Pancreas (tissue), 10 donors: ENCODE data around the gene MOB1B. TPM values are rescaled to one million over a fixed set of nuclear protein-coding genes. Genes with fewer than 3 reads are reported as not detected.

ENCODE experiments used
- ATAC-seq, 4 donors: fragments of 200-7000 bp; cut with Tn5 transposase; one replicate each; pipeline versions ENCODE4 v1.8.0 to v1.9.1; 2020; ENCODE audit warnings: mild to moderate bottlenecking in 4 of 4, moderate library complexity in 4 of 4
- DNase-seq, 6 donors: peaks; one replicate each; pipeline ENCODE4 v3.0.0-alpha.2; 2020
- FAIRE-seq: peaks from 2 replicates; lab custom pipeline; 2012; peaks lifted over from hg19 to GRCh38; lab: Jason Lieb, UNC
- H3K27ac ChIP-seq, 4 donors: fragments of 200-600 bp; sonication (generic); 1 replicate in 3 of 4; 2 replicates in 1 of 4; pipeline versions ENCODE4 v1.5.0 to v1.8.0; 2020
- H3K27me3 ChIP-seq, 4 donors: fragments of 200-600 bp; one replicate each; pipeline ENCODE4 v1.8.0; 2021
- H3K36me3 ChIP-seq, 3 donors: fragments of 200-600 bp; sonication (generic) in 1 of 3; one replicate each; pipeline versions ENCODE4 v1.5.0 to v1.8.0; 2020 to 2021
- H3K4me1 ChIP-seq, 3 donors: fragments of 200-600 bp; one replicate each; pipeline ENCODE4 v1.8.0; 2021
- H3K4me3 ChIP-seq, 4 donors: fragments of 200-600 bp; sonication (generic) in 2 of 4; one replicate each; pipeline versions ENCODE4 v1.5.0 to v1.8.0; 2020 to 2021
- H3K9me3 ChIP-seq, 4 donors: fragments of 200-600 bp; one replicate each; pipeline ENCODE4 v1.8.0; 2021
- CTCF ChIP-seq, 4 donors: fragments of 200-600 bp; sonication (generic) in 3 of 4; IDR thresholded peaks; one replicate each; pipeline versions ENCODE4 v1.5.0 to v1.8.0; 2021; ENCODE audit warnings: antibody characterized with exemption in 4 of 4
- WGBS, 2 donors: extraction: QIAGEN DNeasy Blood & Tissue Kit; methylation state at CpG; one replicate each; pipeline ENCODE4 v1.1.7; 2013; 5-methylcytosine and 5-hydroxymethylcytosine counted together
- intact Hi-C, 3 donors: fragments of 100-400 bp; cut with DNase I; formaldehyde crosslinking; loops; one replicate each; pipeline versions ENCODE4 v1.11.1 to v1.14.2; 2022
- polyA plus RNA-seq, 2 donors: library from polyadenylated mRNA; stranded (reverse); fragments of 200-250 nt; gene quantifications; one replicate each; pipeline ENCODE4 v1.2.3, GENCODE V29; 2013
- total RNA-seq, 6 donors: library from RNA; stranded (reverse); fragmentation: NEBNext Ultra II Directional in 4 of 6; extraction: Animal tissue kit (Norgen Biotek cat#: 25700) in 4 of 6; gene quantifications; one replicate each; pipeline versions ENCODE4 v1.2.1 to v1.2.4, GENCODE V29; 2021 to 2023
- donor health status: healthy with polysubstance abuse.
- donor health status: DM: no; HTN: no; CAD: no; lungs with moderate emphysema.
- donor health status: DM: no; HTN: no; CAD: no.
- donor health status: control.
- donor health status: control.
- donor health status: Bipolar disorder and iron deficiency.
- donor health status: DM: yes; HTN: yes; CAD: no.
- donor health status: DM: no; HTN: no; CAD: no.
- donor health status: DM: no; HTN: no; CAD: no.
- donor health status: DM: yes; HTN: yes; CAD: no.

Gene MOB1B
- total and polyA plus RNA-seq, 8 donors, result 3.6 to 15.6 (median 9.4) TPM

DNA sequence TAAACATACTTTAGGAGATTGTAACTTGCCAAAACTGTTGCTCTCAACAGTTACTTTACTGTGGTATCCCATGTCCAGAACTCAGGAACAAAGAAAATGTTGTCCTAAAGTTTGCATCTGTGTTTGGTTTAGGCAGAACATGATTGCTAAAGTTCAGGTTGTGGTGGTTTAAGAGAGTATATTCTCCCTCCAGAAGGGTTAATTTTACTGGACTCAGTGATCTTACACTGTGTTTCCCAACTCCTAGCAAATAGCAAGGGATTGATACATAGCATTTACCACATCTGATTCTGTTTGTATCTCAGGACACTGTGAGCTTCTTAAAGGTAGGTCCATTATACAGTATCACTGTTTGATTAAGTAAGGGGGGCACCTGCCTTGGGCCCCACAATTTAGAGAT is 78.0 kb downstream of the MOB1B start:
- ATAC-seq (no peak), FAIRE-seq (no peak), DNase-seq (no peak)
- intact Hi-C loops, result no loop called here
- Histone ChIP-seq H3K36me3 (peaks cover 0 to 5% (median 0%) of the 10 kb centered on the region in 3 donors), H3K27me3 (no peaks in the 10 kb centered on the region), H3K27ac (no peak overlapping the region), H3K4me1 (no peaks in the 10 kb centered on the region), H3K4me3 (no peak overlapping the region), H3K9me3 (no peaks in the 10 kb centered on the region)
- TF ChIP-seq CTCF (IDR thresholded peaks at IDR 0.05), result no peak

DNA sequence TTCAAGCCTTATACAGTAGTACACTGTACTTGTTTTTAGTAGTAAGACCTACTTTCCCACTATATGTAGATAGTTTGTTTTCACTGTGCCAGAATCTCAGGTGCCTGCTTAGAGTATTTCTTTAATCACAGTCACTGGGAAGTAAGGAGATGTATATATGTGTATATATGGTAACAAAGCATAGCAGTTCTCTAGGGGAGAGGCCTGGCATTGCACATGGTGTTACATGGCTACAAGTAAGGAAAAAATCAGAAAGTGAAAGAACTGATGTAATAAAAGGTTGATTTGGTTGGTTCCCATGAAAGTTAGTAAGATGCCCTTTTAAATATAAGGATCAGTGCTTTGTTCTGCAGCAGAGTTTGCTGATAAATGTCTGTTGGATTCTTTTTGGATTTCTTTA is 81.9 kb downstream of the MOB1B start:
- H3K27me3 ChIP-seq, result no peaks in the 10 kb centered on the region
- intact Hi-C loops, result no loop called here
- no peaks in the 10 kb centered on the region for H3K9me3 ChIP-seq
- H3K4me1 ChIP-seq, result no peaks in the 10 kb centered on the region
- no peaks in the 10 kb centered on the region for H3K36me3 ChIP-seq
- FAIRE-seq (no peak), DNase-seq (no peak), ATAC-seq (no peak)
- no peak overlapping the region for H3K4me3 ChIP-seq
- H3K27ac ChIP-seq, result no peak overlapping the region
- TF ChIP-seq CTCF (IDR thresholded peaks at IDR 0.05), result no peak

DNA sequence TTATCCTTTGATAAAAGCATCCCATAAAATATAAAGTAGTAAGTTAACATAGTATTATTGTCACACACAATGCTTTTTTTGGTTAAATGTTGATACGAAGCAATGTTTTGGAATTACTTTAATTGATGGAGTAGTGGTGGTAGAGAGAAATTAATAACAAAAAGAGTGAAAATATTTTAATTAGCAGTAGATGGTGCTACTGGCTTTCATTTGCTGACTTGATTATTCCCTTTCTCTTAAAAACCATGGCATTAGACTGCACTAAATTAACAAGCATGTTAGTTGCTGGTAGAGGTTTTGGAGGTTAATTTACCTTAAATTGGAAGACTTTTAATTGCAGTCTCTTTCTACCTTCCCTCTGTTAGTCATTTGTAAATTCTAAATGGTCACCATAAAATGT is 82.4 kb downstream of the MOB1B start:
- no peak overlapping the region for H3K27ac ChIP-seq
- no peak for FAIRE-seq
- no peak for DNase-seq
- H3K4me3 ChIP-seq, result no peak overlapping the region
- intact Hi-C loops, result no loop called here
- no peaks in the 10 kb centered on the region for H3K27me3 ChIP-seq
- H3K4me1 ChIP-seq, result no peaks in the 10 kb centered on the region
- WGBS, 2 donors, result 68 to 85% methylated on average over 1 of the region's 1 CpG
- no peaks in the 10 kb centered on the region for H3K9me3 ChIP-seq
- TF ChIP-seq CTCF (IDR thresholded peaks at IDR 0.05), result no peak
- ATAC-seq, result no peak
- H3K36me3 ChIP-seq, result no peaks in the 10 kb centered on the region

DNA sequence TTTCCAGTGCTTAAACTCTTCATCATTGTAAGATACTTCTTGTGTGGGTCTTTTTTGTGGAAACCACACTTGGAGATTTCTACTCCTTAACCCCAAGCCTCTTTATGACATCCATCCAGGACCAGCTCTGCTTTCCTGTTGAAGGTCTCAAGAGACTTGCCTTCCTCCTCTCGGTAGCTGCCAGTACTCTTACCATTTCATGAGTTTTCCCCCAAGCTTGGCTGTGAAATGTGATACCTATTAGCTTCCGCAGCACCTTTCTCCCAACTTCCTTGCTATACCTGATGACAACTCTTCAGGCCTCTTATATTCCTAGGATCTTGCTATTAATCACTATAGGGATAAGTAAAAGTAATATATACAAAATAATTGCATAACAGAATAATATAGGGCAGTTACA is 89.4 kb downstream of the MOB1B start:
- FAIRE-seq, result no peak
- Histone ChIP-seq H3K36me3 (no peaks in the 10 kb centered on the region), H3K4me3 (no peak overlapping the region), H3K27me3 (no peaks in the 10 kb centered on the region), H3K9me3 (no peaks in the 10 kb centered on the region), H3K4me1 (peaks cover 0 to 5% (median 0%) of the 10 kb centered on the region in 3 donors), H3K27ac (no peak overlapping the region)
- no peak for ATAC-seq
- intact Hi-C loops, result no loop called here
- TF ChIP-seq CTCF (IDR thresholded peaks at IDR 0.05), result no peak
- DNase-seq, result no peak
- 93 to 97% methylated on average over 2 of the region's 2 CpGs for WGBS, 2 donors

- DNase-seq (peak in 3 of 6 donors; percentile 19 to 52 (median 29)), ATAC-seq (peak; percentile 7 to 47 (median 20)), FAIRE-seq (no peak)
- no peak for TF ChIP-seq CTCF (IDR thresholded peaks at IDR 0.05)
- H3K27me3 ChIP-seq, result no peaks in the 10 kb centered on the region
- intact Hi-C loops, result no loop called here
- H3K9me3 ChIP-seq, result no peaks in the 10 kb centered on the region
- H3K27ac ChIP-seq, result peak overlapping the region; percentile 67 to 89 (median 84)
- WGBS, 2 donors, result 32 to 36% methylated on average over 5 of the region's 5 CpGs
- peak overlapping the region; percentile 60 to 84 (median 62) for H3K4me3 ChIP-seq
- peaks cover 0 to 5% (median 0%) of the 10 kb centered on the region in 3 donors for H3K4me1 ChIP-seq
- H3K36me3 ChIP-seq, result no peaks in the 10 kb centered on the region
Observed at GRCh38 chr4:70992391-70992881, 90.3 kb downstream of the MOB1B start.
